ENCODE measurements around the gene ZSCAN21.

DNA sequence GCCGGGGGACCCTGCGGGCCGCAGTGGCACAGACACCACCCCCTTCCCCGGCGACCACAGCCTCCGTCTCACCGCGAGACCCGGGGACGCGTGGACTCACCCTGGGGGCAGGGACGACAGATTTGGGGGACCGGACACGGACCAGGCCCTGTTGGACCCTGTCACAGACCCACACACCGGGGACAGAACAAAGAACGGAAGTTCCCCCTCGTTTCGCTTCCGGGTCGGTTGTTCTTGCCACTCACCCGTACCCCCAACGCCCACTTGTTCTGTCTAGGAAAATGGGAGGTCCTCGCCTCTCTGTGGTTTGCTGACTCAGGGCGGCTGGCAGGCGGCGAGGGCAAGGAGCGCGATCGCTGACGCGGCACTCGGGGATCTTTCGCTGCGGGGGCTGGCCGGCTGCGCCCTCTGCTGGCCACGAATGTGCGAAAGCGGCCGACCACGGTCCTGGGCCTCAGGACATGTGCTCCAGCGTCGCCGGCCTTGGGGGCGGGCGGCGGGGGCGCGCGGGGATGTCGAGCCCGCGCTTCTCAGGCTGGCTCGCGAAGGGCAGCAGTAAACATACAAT lies 32.0 kb downstream of the ZSCAN21 start, which contains the start of gene ZNF3:
- TF ChIP-seq, protein P1, sequence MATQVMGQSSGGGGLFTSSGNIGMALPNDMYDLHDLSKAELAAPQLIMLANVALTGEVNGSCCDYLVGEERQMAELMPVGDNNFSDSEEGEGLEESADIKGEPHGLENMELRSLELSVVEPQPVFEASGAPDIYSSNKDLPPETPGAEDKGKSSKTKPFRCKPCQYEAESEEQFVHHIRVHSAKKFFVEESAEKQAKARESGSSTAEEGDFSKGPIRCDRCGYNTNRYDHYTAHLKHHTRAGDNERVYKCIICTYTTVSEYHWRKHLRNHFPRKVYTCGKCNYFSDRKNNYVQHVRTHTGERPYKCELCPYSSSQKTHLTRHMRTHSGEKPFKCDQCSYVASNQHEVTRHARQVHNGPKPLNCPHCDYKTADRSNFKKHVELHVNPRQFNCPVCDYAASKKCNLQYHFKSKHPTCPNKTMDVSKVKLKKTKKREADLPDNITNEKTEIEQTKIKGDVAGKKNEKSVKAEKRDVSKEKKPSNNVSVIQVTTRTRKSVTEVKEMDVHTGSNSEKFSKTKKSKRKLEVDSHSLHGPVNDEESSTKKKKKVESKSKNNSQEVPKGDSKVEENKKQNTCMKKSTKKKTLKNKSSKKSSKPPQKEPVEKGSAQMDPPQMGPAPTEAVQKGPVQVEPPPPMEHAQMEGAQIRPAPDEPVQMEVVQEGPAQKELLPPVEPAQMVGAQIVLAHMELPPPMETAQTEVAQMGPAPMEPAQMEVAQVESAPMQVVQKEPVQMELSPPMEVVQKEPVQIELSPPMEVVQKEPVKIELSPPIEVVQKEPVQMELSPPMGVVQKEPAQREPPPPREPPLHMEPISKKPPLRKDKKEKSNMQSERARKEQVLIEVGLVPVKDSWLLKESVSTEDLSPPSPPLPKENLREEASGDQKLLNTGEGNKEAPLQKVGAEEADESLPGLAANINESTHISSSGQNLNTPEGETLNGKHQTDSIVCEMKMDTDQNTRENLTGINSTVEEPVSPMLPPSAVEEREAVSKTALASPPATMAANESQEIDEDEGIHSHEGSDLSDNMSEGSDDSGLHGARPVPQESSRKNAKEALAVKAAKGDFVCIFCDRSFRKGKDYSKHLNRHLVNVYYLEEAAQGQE (IDR thresholded peaks at IDR 0.05; ENCODE audit: low read depth), result no peak
- TF ChIP-seq, protein P2, sequence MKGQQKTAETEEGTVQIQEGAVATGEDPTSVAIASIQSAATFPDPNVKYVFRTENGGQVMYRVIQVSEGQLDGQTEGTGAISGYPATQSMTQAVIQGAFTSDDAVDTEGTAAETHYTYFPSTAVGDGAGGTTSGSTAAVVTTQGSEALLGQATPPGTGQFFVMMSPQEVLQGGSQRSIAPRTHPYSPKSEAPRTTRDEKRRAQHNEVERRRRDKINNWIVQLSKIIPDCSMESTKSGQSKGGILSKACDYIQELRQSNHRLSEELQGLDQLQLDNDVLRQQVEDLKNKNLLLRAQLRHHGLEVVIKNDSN (IDR thresholded peaks at IDR 0.05), result peak; percentile 35
- TF ChIP-seq FOXM1 (IDR thresholded peaks at IDR 0.05; ENCODE audit: borderline replicate concordance, low read depth), result no peak

Data from Ishikawa (cell line).